Muscle of leg (tissue), 11 donors: ENCODE results near the gene AVEN. TPM values are rescaled to one million over a fixed set of nuclear protein-coding genes. Genes with fewer than 3 reads are reported as not detected.

Experiments used
- DNase-seq: peaks from one replicate; pipeline ENCODE4 v3.0.0; 2013
- H3K27ac ChIP-seq: one replicate; pipeline ENCODE4 v1.5.1; 2013; ENCODE audit warnings: mild to moderate bottlenecking, low read length, control low read depth
- H3K27me3 ChIP-seq: one replicate; pipeline ENCODE4 v1.6.1; 2013; ENCODE audit warnings: low read length; ENCODE audit not compliant: control insufficient read depth, insufficient read depth
- H3K36me3 ChIP-seq: one replicate; pipeline ENCODE4 v1.6.1; 2013; ENCODE audit warnings: low read length; ENCODE audit not compliant: control insufficient read depth, insufficient read depth
- H3K4me1 ChIP-seq: one replicate; pipeline ENCODE4 v1.6.1; 2013; ENCODE audit warnings: low read length; ENCODE audit not compliant: control insufficient read depth, insufficient read depth
- H3K4me3 ChIP-seq: one replicate; pipeline ENCODE4 v1.5.1; 2013; ENCODE audit warnings: low read length, control low read depth
- H3K9me3 ChIP-seq: replicated peaks from 2 replicates; pipeline ENCODE4 v1.6.1; 2013; ENCODE audit warnings: low read depth, low read length; ENCODE audit not compliant: control insufficient read depth
- WGBS: methylation state at CpG from one replicate; pipeline ENCODE4 v1.1.5; 2013; ENCODE audit warnings: missing lambda C conversion rate; ENCODE audit not compliant: insufficient coverage; 5-methylcytosine and 5-hydroxymethylcytosine counted together
- polyA plus RNA-seq, 8 donors: library from polyadenylated mRNA; unstranded; fragments of 120-200 nt; gene quantifications; one replicate each; pipeline versions ENCODE4 v1.2.1 to v1.2.3, GENCODE V29; 2013; ENCODE audit warnings: inconsistent platforms in 1 of 8, low replicate concordance in 1 of 8; ENCODE audit not compliant: insufficient read length in 8 of 8, insufficient read depth in 1 of 8
- total RNA-seq: library from RNA; stranded (reverse); fragments of 120-200 nt; gene quantifications from one replicate; pipeline ENCODE4 v1.2.4, GENCODE V29; 2013

The AVEN gene
- total and polyA plus RNA-seq, 9 donors, result 16.7 to 22.8 (median 20.0) TPM

DNA sequence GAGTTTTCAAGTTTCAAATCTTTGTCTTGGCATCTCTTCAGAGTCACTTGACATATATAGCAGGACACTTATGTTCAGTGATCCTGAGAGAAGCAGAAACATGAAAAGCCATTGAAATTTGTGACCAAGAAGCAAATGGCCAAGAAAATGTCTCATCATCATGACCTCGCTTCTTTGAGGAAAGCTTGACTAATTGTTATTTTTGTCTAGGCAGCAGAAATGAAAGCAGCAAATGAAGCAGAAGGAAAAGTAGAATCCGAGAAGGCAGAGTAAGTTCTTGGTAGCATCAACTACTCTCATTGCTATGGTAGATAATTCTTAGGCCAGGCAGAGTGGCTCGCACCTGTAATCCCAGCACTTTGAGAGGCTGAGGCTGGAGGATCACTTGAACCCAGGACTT, 198.4 kb downstream of the AVEN start:
- no peak overlapping the region for H3K4me3 ChIP-seq
- 88% methylated on average over 2 of the region's 3 CpGs for WGBS
- peaks cover 17% of the 10 kb centered on the region for H3K36me3 ChIP-seq
- H3K27ac ChIP-seq, result no peak overlapping the region
- H3K27me3 ChIP-seq, result no peaks in the 10 kb centered on the region
- DNase-seq, result no peak
- no peaks in the 10 kb centered on the region for H3K4me1 ChIP-seq
- no peaks in the 10 kb centered on the region for H3K9me3 ChIP-seq

GRCh38 chr15:33839540-33839939, 199.5 kb downstream of the AVEN start:
- no CpG with 5 or more reads among the region's 2 CpGs for WGBS

GRCh38 chr15:33837294-33837693, 201.7 kb downstream of the AVEN start:
- peaks cover 14% of the 10 kb centered on the region for H3K36me3 ChIP-seq
- no peaks in the 10 kb centered on the region for H3K4me1 ChIP-seq
- H3K27me3 ChIP-seq, result no peaks in the 10 kb centered on the region
- H3K9me3 ChIP-seq, result no peaks in the 10 kb centered on the region
- no peak overlapping the region for H3K4me3 ChIP-seq
- no CpG with 5 or more reads among the region's 1 CpG for WGBS
- DNase-seq, result no peak
- no peak overlapping the region for H3K27ac ChIP-seq

More at GRCh38 chr15:33839540-33839939, 199.5 kb downstream of the AVEN start:
- DNase-seq, result no peak
- no peaks in the 10 kb centered on the region for H3K27me3 ChIP-seq
- H3K4me3 ChIP-seq, result no peak overlapping the region
- H3K9me3 ChIP-seq, result no peaks in the 10 kb centered on the region
- H3K36me3 ChIP-seq, result peaks cover 17% of the 10 kb centered on the region
- H3K27ac ChIP-seq, result no peak overlapping the region
- no peaks in the 10 kb centered on the region for H3K4me1 ChIP-seq

DNA sequence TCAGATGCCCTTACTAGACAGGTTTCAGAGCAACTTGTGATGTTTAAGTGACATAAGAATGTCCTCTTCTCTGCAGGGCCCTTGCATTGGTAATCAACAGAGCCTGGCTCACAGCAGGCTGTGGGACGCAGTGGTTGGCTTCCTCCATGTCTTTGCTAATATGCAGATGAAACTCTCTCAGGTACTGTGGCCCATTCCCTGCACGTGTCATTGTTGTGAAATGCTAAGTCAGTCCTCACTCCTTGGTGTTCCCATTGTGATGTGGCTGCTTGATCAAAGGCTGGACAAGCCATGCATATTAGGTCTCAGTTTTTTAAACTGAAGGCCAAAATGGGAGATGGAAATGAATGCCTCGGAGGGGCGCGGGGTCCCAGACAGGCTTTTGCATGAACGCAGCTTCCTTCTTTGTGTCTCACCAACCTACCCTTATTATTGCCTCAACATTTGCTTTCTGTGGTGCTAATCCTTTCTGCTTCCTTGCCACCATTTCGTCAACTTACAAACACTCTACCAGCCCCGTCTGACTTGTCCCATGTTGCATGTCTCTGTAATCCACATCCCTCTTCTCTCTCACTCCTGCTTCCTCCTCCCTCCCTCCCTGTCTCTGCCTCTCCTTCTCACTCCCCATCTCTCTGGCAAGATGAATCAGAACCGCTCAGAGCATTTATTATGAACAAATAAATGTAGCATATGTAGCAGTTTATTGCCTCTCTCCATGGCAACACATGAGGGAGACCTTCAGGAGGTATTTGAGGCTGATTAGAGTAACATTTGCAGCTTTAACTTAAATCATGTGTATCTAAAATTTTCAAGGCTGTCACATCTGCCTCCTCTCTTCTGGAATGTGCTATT, 203.9 kb downstream of the AVEN start:
- WGBS, result 25% methylated on average over 5 of the region's 9 CpGs
- H3K4me3 ChIP-seq, result no peak overlapping the region
- no peaks in the 10 kb centered on the region for H3K9me3 ChIP-seq
- H3K36me3 ChIP-seq, result peaks cover 14% of the 10 kb centered on the region
- H3K27me3 ChIP-seq, result no peaks in the 10 kb centered on the region
- DNase-seq, result peak; percentile 26
- H3K4me1 ChIP-seq, result no peaks in the 10 kb centered on the region
- no peak overlapping the region for H3K27ac ChIP-seq

GRCh38 chr15:33831646-33832045, 207.4 kb downstream of the AVEN start:
- Histone ChIP-seq H3K27me3 (no peaks in the 10 kb centered on the region), H3K4me3 (no peak overlapping the region), H3K9me3 (no peaks in the 10 kb centered on the region), H3K27ac (no peak overlapping the region), H3K4me1 (no peaks in the 10 kb centered on the region), H3K36me3 (peaks cover 2% of the 10 kb centered on the region)
- WGBS, result 80% methylated on average over 1 of the region's 7 CpGs
- no peak for DNase-seq

DNA sequence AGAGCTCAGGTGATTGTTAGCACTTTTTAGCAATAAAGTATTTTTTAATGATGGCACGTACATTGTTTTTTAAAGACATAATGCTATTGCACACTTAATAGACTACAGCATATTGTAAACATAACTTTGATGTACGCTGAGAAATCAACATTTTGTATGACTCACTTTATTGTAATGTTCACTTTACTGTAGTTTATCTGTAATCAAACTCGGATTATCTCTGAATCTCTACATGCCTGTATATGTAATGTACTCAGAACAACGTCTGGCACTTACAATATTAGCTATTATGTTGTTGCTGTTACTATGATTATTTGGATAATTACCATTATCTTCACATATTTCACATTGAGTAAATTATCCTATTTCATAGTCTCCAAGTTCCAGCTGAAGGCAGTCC, 208.7 kb downstream of the AVEN start:
- no CpG with 5 or more reads among the region's 4 CpGs for WGBS
- DNase-seq, result no peak
- Histone ChIP-seq H3K9me3 (no peaks in the 10 kb centered on the region), H3K36me3 (peaks cover 6% of the 10 kb centered on the region), H3K27me3 (no peaks in the 10 kb centered on the region), H3K4me1 (no peaks in the 10 kb centered on the region), H3K4me3 (no peak overlapping the region), H3K27ac (no peak overlapping the region)

- H3K4me1 ChIP-seq, result no peaks in the 10 kb centered on the region
- H3K36me3 ChIP-seq, result peaks cover 9% of the 10 kb centered on the region
- H3K4me3 ChIP-seq, result no peak overlapping the region
- H3K9me3 ChIP-seq, result no peaks in the 10 kb centered on the region
- 83% methylated on average over 1 of the region's 4 CpGs for WGBS
- DNase-seq, result no peak
- no peak overlapping the region for H3K27ac ChIP-seq
- H3K27me3 ChIP-seq, result no peaks in the 10 kb centered on the region
These were observed 212.8 kb downstream of the AVEN start for GRCh38 chr15:33826201-33826600.

DNA sequence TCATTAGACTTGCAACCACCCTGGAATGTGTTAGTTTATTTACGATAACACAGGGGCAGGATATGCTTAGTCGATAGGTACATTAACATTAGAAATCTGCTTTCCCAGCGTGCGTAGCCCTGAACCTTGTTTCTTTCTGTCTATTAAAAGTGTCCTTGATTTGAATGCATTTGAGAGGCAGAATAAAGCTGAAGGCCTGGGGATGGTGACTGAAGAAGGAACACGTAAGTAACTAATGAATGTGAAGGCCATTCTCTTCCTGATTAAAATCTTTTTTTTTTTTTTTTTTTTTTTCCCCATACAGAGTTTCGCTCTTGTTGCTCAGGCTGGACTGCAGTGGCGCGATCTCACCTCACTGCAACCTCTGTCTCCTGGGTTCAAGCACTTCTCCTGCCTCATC, 213.6 kb downstream of the AVEN start:
- no peak for DNase-seq
- 100% methylated on average over 3 of the region's 8 CpGs for WGBS
- Histone ChIP-seq H3K4me1 (no peaks in the 10 kb centered on the region), H3K4me3 (no peak overlapping the region), H3K27me3 (no peaks in the 10 kb centered on the region), H3K9me3 (no peaks in the 10 kb centered on the region), H3K27ac (no peak overlapping the region), H3K36me3 (peaks cover 9% of the 10 kb centered on the region)

- no peak for DNase-seq
- no peaks in the 10 kb centered on the region for H3K27me3 ChIP-seq
- peaks cover 9% of the 10 kb centered on the region for H3K36me3 ChIP-seq
- H3K4me1 ChIP-seq, result no peaks in the 10 kb centered on the region
- no peaks in the 10 kb centered on the region for H3K9me3 ChIP-seq
- no peak overlapping the region for H3K4me3 ChIP-seq
- no CpG with 5 or more reads among the region's 3 CpGs for WGBS
- no peak overlapping the region for H3K27ac ChIP-seq
These were observed 215.9 kb downstream of the AVEN start for GRCh38 chr15:33823119-33823518.

DNA sequence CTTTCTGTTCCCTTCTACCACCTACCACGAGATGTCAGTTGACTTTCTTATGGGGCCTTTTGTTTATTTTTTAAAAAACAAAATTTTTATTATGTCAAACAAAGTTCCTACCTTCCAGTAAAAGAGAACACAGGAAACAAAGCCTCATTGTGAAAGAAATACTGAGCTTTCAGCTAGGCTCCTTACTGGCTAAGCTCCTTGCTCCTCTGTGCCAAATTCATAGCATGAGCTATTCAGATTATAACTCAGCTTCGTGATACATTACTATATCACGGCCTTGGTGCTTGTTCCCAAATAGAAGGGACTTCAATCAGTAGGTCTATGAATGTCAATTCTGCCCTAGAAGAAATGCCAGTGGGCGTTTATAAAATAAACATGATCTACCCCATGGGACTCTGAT, 216.5 kb downstream of the AVEN start:
- Histone ChIP-seq H3K27me3 (no peaks in the 10 kb centered on the region), H3K9me3 (no peaks in the 10 kb centered on the region), H3K36me3 (peaks cover 8% of the 10 kb centered on the region), H3K4me1 (no peaks in the 10 kb centered on the region), H3K4me3 (no peak overlapping the region), H3K27ac (no peak overlapping the region)
- no CpG with 5 or more reads among the region's 4 CpGs for WGBS
- peak; percentile 53 for DNase-seq
